IMR-90 (cell line): Measurements from ENCODE around the gene CWF19L2. TPM values are rescaled to one million over a fixed set of nuclear protein-coding genes. Genes with fewer than 3 reads are reported as not detected.

Experiments
- ATAC-seq: fragments of 200-7000 bp; cut with Tn5 transposase; 2 replicates; pipeline ENCODE4 v1.9.1; 2020; ENCODE audit warnings: low read depth, mild to moderate bottlenecking, moderate library complexity
- BruUV-seq: library from RNA; stranded (reverse); fragments of 400-500 nt; replicated peaks from 2 replicates; lab custom pipeline; 2021; lab: Mats Ljungman, UMichigan
- CTCF ChIA-PET: fragments of 300-600 bp; formaldehyde crosslinking; extraction: SDS; loops from one replicate; lab custom pipeline; 2021; ENCODE audit warnings: antibody characterized with exemption; lab: Yijun Ruan, JAX
- POLR2A ChIA-PET: fragments of 300-600 bp; sonication (Branson Sonifier 250); formaldehyde crosslinking; loops from one replicate; lab custom pipeline; 2022; ENCODE audit warnings: antibody characterized with exemption; ENCODE audit not compliant: unreplicated experiment; lab: Charles Lee
- DNase-seq: peaks from one replicate; pipeline ENCODE4 v3.0.0; 2013
- H2AFZ ChIP-seq: replicated peaks from 2 replicates; pipeline ENCODE3; 2013; ENCODE audit warnings: low read length, mild to moderate bottlenecking; ENCODE audit not compliant: poor library complexity
- H2AK5ac ChIP-seq: 2 replicates; pipeline ENCODE4 v1.6.1; 2013; ENCODE audit warnings: low read depth, low read length, inconsistent platforms
- H2AK9ac ChIP-seq: replicated peaks from 2 replicates; pipeline ENCODE3; 2013; ENCODE audit warnings: mild to moderate bottlenecking, low read depth, low read length, moderate library complexity; ENCODE audit not compliant: poor library complexity
- H2BK120ac ChIP-seq: 2 replicates; pipeline ENCODE4 v1.6.1; 2013; ENCODE audit warnings: low read depth, low read length, inconsistent platforms
- H2BK15ac ChIP-seq: 3 replicates; pipeline ENCODE4 v1.6.1; 2013; ENCODE audit warnings: low read depth, low read length, inconsistent platforms
- H2BK20ac ChIP-seq: 2 replicates; pipeline ENCODE4 v1.6.1; 2013; ENCODE audit warnings: low read depth, mild to moderate bottlenecking, inconsistent platforms, low read length, moderate library complexity
- H2BK5ac ChIP-seq: 2 replicates; pipeline ENCODE4 v1.6.1; 2013; ENCODE audit warnings: mild to moderate bottlenecking, low read depth, low read length, inconsistent platforms; ENCODE audit not compliant: poor library complexity, severe bottlenecking
- H3K14ac ChIP-seq: replicated peaks from 2 replicates; pipeline ENCODE4 v1.6.1; 2013; ENCODE audit warnings: low read depth, low read length, inconsistent platforms
- H3K18ac ChIP-seq: 2 replicates; pipeline ENCODE4 v1.6.1; 2013; ENCODE audit warnings: low read depth, low read length, control low read depth
- H3K23ac ChIP-seq: 2 replicates; pipeline ENCODE4 v1.6.1; 2013; ENCODE audit warnings: low read depth, low read length, inconsistent platforms
- H3K27ac ChIP-seq: 2 replicates; pipeline ENCODE4 v1.5.1; 2013; ENCODE audit warnings: mild to moderate bottlenecking, control low read depth, low read length; ENCODE audit not compliant: insufficient read depth
- H3K27me3 ChIP-seq: 2 replicates; pipeline ENCODE4 v1.6.1; 2013; ENCODE audit warnings: low read length; ENCODE audit not compliant: control insufficient read depth, insufficient read depth
- H3K36me3 ChIP-seq: 2 replicates; pipeline ENCODE4 v1.6.1; 2013; ENCODE audit warnings: low read length, mixed read lengths; ENCODE audit not compliant: control insufficient read depth, insufficient read depth
- H3K4ac ChIP-seq: 2 replicates; pipeline ENCODE4 v1.6.1; 2013; ENCODE audit warnings: low read depth, low read length, inconsistent platforms
- H3K4me1 ChIP-seq: 2 replicates; pipeline ENCODE4 v1.6.1; 2013; ENCODE audit warnings: low read length, mixed read lengths; ENCODE audit not compliant: control insufficient read depth, insufficient read depth
- H3K4me2 ChIP-seq: 2 replicates; pipeline ENCODE4 v1.6.1; 2013; ENCODE audit warnings: low read depth, mild to moderate bottlenecking, control low read depth, low read length, moderate library complexity
- H3K4me3 ChIP-seq: 2 replicates; pipeline ENCODE4 v1.5.1; 2013; ENCODE audit warnings: low read depth, mild to moderate bottlenecking, control low read depth, low read length, moderate library complexity; ENCODE audit not compliant: insufficient read depth
- H3K56ac ChIP-seq: 2 replicates; pipeline ENCODE4 v1.6.1; 2013; ENCODE audit warnings: low read length, inconsistent platforms; ENCODE audit not compliant: insufficient read depth; ENCODE audit errors: extremely low read depth
- H3K79me1 ChIP-seq, 2 experiments: 2 replicates each; pipeline ENCODE4 v1.6.1; 2013; ENCODE audit warnings: low read length in 2 of 2, inconsistent platforms in 1 of 2, low read depth in 1 of 2
- H3K9ac ChIP-seq: 2 replicates; pipeline ENCODE4 v1.6.1; 2013; ENCODE audit warnings: low read depth, low read length, control low read depth
- H3K9me1 ChIP-seq: 2 replicates; pipeline ENCODE4 v1.6.1; 2013; ENCODE audit warnings: low read length, inconsistent platforms; ENCODE audit not compliant: insufficient read depth
- H3K9me3 ChIP-seq: 2 replicates; pipeline ENCODE4 v1.6.1; 2013; ENCODE audit warnings: low read length; ENCODE audit not compliant: control insufficient read depth, insufficient read depth
- H4K20me1 ChIP-seq: 2 replicates; pipeline ENCODE4 v1.6.1; 2013; ENCODE audit warnings: low read length, inconsistent platforms; ENCODE audit not compliant: insufficient read depth
- H4K5ac ChIP-seq: 2 replicates; pipeline ENCODE4 v1.6.1; 2013; ENCODE audit warnings: mild to moderate bottlenecking, low read depth, low read length, control low read depth
- H4K8ac ChIP-seq, 2 experiments: 2 replicates each; pipeline ENCODE4 v1.6.1; 2013; ENCODE audit warnings: low read depth in 2 of 2, low read length in 2 of 2, control low read depth in 1 of 2, inconsistent platforms in 1 of 2
- H4K91ac ChIP-seq: 2 replicates; pipeline ENCODE4 v1.6.1; 2013; ENCODE audit warnings: low read depth, low read length, inconsistent platforms; ENCODE audit not compliant: insufficient read depth
- BHLHE40 ChIP-seq: fragments of 150-350 bp; IDR thresholded peaks from 2 replicates; pipeline ENCODE4 v1.6.1; 2016; ENCODE audit warnings: mild to moderate bottlenecking, low read depth, low read length
- CEBPB ChIP-seq: IDR thresholded peaks from 2 replicates; pipeline ENCODE4 v1.6.1; 2012; ENCODE audit warnings: low read depth, low read length, improper control_type of control experiment
- CHD1 ChIP-seq: IDR thresholded peaks from 2 replicates; pipeline ENCODE4 v1.6.1; 2012; ENCODE audit warnings: low read depth, low read length, improper control_type of control experiment
- ELK1 ChIP-seq: fragments of 150-350 bp; IDR thresholded peaks from 2 replicates; pipeline ENCODE4 v1.6.1; 2016; ENCODE audit warnings: low read depth, mild to moderate bottlenecking, low read length, moderate library complexity, borderline replicate concordance
- FOS ChIP-seq: fragments of 150-350 bp; IDR thresholded peaks from 2 replicates; pipeline ENCODE4 v1.6.1; 2016; ENCODE audit warnings: low read depth, low read length
- MAFK ChIP-seq: IDR thresholded peaks from 2 replicates; pipeline ENCODE4 v1.6.1; 2012; ENCODE audit warnings: low read depth, low read length, improper control_type of control experiment
- MAZ ChIP-seq: IDR thresholded peaks from 2 replicates; pipeline ENCODE4 v1.6.1; 2012; ENCODE audit warnings: low read depth, mild to moderate bottlenecking, low read length, improper control_type of control experiment, moderate library complexity, borderline replicate concordance
- MXI1 ChIP-seq: IDR thresholded peaks from 2 replicates; pipeline ENCODE4 v1.6.1; 2012; ENCODE audit warnings: low read depth, mild to moderate bottlenecking, low read length, moderate library complexity, borderline replicate concordance
- NFE2L2 ChIP-seq: fragments of 150-350 bp; IDR thresholded peaks from 2 replicates; pipeline ENCODE4 v1.6.1; 2016; ENCODE audit warnings: low read depth, mild to moderate bottlenecking, low read length
- POLR2A ChIP-seq: IDR thresholded peaks from 2 replicates; pipeline ENCODE4 v1.6.1; 2012; ENCODE audit warnings: mild to moderate bottlenecking, low read depth, low read length
- RAD21 ChIP-seq: IDR thresholded peaks from 2 replicates; pipeline ENCODE4 v1.6.1; 2012; ENCODE audit warnings: low read length, improper control_type of control experiment
- RCOR1 ChIP-seq: IDR thresholded peaks from 2 replicates; pipeline ENCODE4 v1.6.1; 2012; ENCODE audit warnings: mild to moderate bottlenecking, low read length, improper control_type of control experiment; ENCODE audit not compliant: insufficient replicate concordance
- RFX5 ChIP-seq: IDR thresholded peaks from 2 replicates; pipeline ENCODE4 v1.8.0; 2012; ENCODE audit warnings: low read depth, mild to moderate bottlenecking, low read length, moderate library complexity
- SMC3 ChIP-seq: fragments of 150-350 bp; IDR thresholded peaks from 2 replicates; pipeline ENCODE4 v1.6.1; 2016; ENCODE audit warnings: low read depth, mild to moderate bottlenecking, antibody characterized with exemption, low read length, moderate library complexity
- dilution Hi-C: fragments of 300-500 bp; cut with HindIII; formaldehyde crosslinking; loops from one replicate; pipeline ENCODE4 v1.14.3; 2018; ENCODE audit warnings: low sequenced_read_pairs; ENCODE audit not compliant: unreplicated experiment
- in situ Hi-C: fragments of 300-500 bp; cut with MboI; formaldehyde crosslinking; loops from 3 replicates; pipeline ENCODE4 v1.14.3; 2019; ENCODE audit warnings: low sequenced_read_pairs, inconsistent platforms, mixed read lengths
- intact Hi-C: fragments of 100-400 bp; cut with micrococcal nuclease; formaldehyde crosslinking; loops from 2 replicates; pipeline ENCODE4 v1.10.0; 2022
- polyA plus RNA-seq, 3 experiments: library from polyadenylated mRNA; depleted of rRNA; stranded (reverse); fragments of >200 nt; gene quantifications; 2 replicates each; pipeline ENCODE4 v1.2.3, GENCODE V29; 2012; ENCODE audit warnings: low replicate concordance in 1 of 3
- total RNA-seq: library from RNA; depleted of rRNA; stranded (reverse); fragments of >200 nt; gene quantifications from 2 replicates; pipeline ENCODE4 v1.2.3, GENCODE V29; 2012
- TF ChIP-seq, protein P1 (sequence below): fragments of 150-350 bp; IDR thresholded peaks from 2 replicates; pipeline ENCODE4 v1.6.1; 2017; ENCODE audit warnings: mild to moderate bottlenecking, antibody characterized with exemption, low read length, low read depth
- TF ChIP-seq, protein P2 (sequence below): conservative IDR thresholded peaks from 2 replicates; pipeline ENCODE4 v1.5.1; 2012; ENCODE audit warnings: mild to moderate bottlenecking, low read depth, low read length, improper control_type of control experiment

The CWF19L2 gene
- total and polyA plus RNA-seq, 2 of the 4 experiments (the other 2 are of a cell fraction), result 1.7 to 3.8 TPM

DNA sequence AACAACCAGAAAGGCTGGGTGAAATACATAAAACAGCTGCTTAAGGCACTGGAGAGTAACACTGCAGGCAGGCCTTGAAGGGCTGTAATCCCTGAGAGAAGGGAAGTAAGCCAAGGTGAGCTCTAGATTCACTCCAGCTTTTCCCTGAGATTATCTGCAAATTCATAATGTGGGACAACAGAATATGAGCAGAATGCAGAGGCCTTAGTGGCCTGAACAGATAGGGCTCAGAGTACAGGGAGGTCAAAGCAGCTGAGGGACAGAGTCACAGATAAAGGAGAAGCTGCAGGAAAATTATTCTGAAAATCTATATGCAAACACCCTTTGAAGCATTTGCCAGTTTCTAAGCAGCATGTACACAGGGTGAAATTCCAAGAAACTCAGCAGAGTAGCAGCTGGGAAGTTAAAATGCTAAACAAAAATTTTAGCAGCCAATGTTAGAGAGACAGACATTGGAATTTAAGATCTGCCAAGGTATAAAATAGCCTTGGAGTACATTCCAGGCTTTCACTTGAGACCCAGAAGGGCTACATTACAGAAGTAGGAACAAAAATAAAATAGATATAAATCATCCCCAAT, 48.1 kb upstream of the CWF19L2 start:
- Histone ChIP-seq H2BK5ac (no peak overlapping the region), H4K20me1 (no peaks in the 10 kb centered on the region), H3K36me3 (peaks cover 6% of the 10 kb centered on the region), H3K4me3 (no peak overlapping the region), H3K18ac (no peak overlapping the region), H3K27ac (no peak overlapping the region), H3K23ac (no peak overlapping the region), H3K4ac (no peak overlapping the region), H2BK20ac (no peak overlapping the region), H4K91ac (no peak overlapping the region), H4K5ac (no peak overlapping the region), H3K79me1 (no peaks in the 10 kb centered on the region), H3K9me3 (no peaks in the 10 kb centered on the region), H3K14ac (no peak overlapping the region), H3K56ac (no peak overlapping the region), H2BK120ac (no peak overlapping the region), H2BK15ac (no peak overlapping the region), H3K4me2 (no peak overlapping the region), H2AK5ac (no peak overlapping the region), H2AFZ (no peak overlapping the region), H3K9me1 (no peaks in the 10 kb centered on the region), H3K4me1 (no peaks in the 10 kb centered on the region), H3K27me3 (no peaks in the 10 kb centered on the region), H2AK9ac (no peak overlapping the region), H3K9ac (no peak overlapping the region), H4K8ac (no peak overlapping the region)
- POLR2A ChIA-PET, result no interaction called here
- dilution Hi-C loops, result no loop called here
- in situ Hi-C loops, result no loop called here
- BruUV-seq, result no TSS peak
- ATAC-seq (no peak; the same call in 1 of the 2 replicates), DNase-seq (no peak)
- intact Hi-C loops, result no loop called here
- no peak for TF ChIP-seq RCOR1
- TF ChIP-seq ELK1, result no peak
- no peak for TF ChIP-seq MAFK
- no peak for TF ChIP-seq FOS
- no peak for TF ChIP-seq SMC3
- no peak for TF ChIP-seq POLR2A
- TF ChIP-seq NFE2L2, result no peak
- no peak for TF ChIP-seq MAZ
- TF ChIP-seq BHLHE40, result no peak
- TF ChIP-seq RFX5, result no peak
- TF ChIP-seq, protein P1, sequence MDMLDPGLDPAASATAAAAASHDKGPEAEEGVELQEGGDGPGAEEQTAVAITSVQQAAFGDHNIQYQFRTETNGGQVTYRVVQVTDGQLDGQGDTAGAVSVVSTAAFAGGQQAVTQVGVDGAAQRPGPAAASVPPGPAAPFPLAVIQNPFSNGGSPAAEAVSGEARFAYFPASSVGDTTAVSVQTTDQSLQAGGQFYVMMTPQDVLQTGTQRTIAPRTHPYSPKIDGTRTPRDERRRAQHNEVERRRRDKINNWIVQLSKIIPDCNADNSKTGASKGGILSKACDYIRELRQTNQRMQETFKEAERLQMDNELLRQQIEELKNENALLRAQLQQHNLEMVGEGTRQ, result no peak
- no peak for TF ChIP-seq RAD21
- TF ChIP-seq MXI1, result no peak
- no peak for TF ChIP-seq CEBPB
- TF ChIP-seq, protein P2, sequence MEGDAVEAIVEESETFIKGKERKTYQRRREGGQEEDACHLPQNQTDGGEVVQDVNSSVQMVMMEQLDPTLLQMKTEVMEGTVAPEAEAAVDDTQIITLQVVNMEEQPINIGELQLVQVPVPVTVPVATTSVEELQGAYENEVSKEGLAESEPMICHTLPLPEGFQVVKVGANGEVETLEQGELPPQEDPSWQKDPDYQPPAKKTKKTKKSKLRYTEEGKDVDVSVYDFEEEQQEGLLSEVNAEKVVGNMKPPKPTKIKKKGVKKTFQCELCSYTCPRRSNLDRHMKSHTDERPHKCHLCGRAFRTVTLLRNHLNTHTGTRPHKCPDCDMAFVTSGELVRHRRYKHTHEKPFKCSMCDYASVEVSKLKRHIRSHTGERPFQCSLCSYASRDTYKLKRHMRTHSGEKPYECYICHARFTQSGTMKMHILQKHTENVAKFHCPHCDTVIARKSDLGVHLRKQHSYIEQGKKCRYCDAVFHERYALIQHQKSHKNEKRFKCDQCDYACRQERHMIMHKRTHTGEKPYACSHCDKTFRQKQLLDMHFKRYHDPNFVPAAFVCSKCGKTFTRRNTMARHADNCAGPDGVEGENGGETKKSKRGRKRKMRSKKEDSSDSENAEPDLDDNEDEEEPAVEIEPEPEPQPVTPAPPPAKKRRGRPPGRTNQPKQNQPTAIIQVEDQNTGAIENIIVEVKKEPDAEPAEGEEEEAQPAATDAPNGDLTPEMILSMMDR, result no peak
- TF ChIP-seq CHD1, result no peak
- CTCF ChIA-PET, result interaction anchor here (0.5 kb wide), 1 partner anchor 99 kb away, joined by 4 read pairs; no protein-coding TSS in a partner anchor
